Stomach (tissue), 9 donors: Measurements from ENCODE around the gene PDE4D. TPM values are rescaled to one million over a fixed set of nuclear protein-coding genes. Genes with fewer than 3 reads are reported as not detected.

Source experiments
- DNase-seq, 2 donors: peaks; one replicate each; pipeline versions ENCODE4 v3.0.0 to v3.0.0-alpha.2; 2013 to 2019
- H3K27ac ChIP-seq, 5 donors: fragments of 200-600 bp in 4 of 5; sonication (generic) in 4 of 5; one replicate each; pipeline ENCODE4 v1.5.1; 2013 to 2019; ENCODE audit warnings: mild to moderate bottlenecking in 1 of 5, moderate library complexity in 1 of 5
- H3K27me3 ChIP-seq, 3 donors: fragments of 200-600 bp; sonication (generic); one replicate each; pipeline ENCODE4 v1.5.1; 2017 to 2019; ENCODE audit warnings: mixed run types in 1 of 3
- H3K36me3 ChIP-seq, 4 donors: fragments of 200-600 bp; sonication (generic); 1 replicate in 3 of 4; 2 replicates in 1 of 4; pipeline ENCODE4 v1.5.1; 2016 to 2019
- H3K4me1 ChIP-seq, 4 donors: fragments of 200-600 bp; sonication (generic); one replicate each; pipeline ENCODE4 v1.5.1; 2016 to 2019
- H3K4me3 ChIP-seq, 4 donors: fragments of 200-600 bp; sonication (generic) in 3 of 4; one replicate each; pipeline ENCODE4 v1.5.1; 2016 to 2019; ENCODE audit warnings: mild to moderate bottlenecking in 1 of 4
- H3K9me3 ChIP-seq, 4 donors: fragments of 200-600 bp; sonication (generic); one replicate each; pipeline ENCODE4 v1.5.1; 2016 to 2019
- CTCF ChIP-seq, 7 experiments: fragments of 450-650 bp in 4 of 7; fragments of 200-600 bp in 3 of 7; sonication (generic) in 3 of 7; IDR thresholded peaks; one replicate each; pipeline ENCODE4 v1.5.1; 2016 to 2019; ENCODE audit warnings: antibody characterized with exemption in 7 of 7, control low read depth in 2 of 7, mild to moderate bottlenecking in 1 of 7
- EP300 ChIP-seq: sonication (generic); formaldehyde crosslinking; IDR thresholded peaks from one replicate; pipeline ENCODE4 v1.6.1; 2017; ENCODE audit warnings: antibody characterized with exemption
- POLR2A ChIP-seq, 4 donors: fragments of 450-650 bp; IDR thresholded peaks; one replicate each; pipeline ENCODE4 v1.6.1; 2016; ENCODE audit warnings: antibody characterized with exemption in 4 of 4, control low read depth in 2 of 4, mild to moderate bottlenecking in 1 of 4, moderate library complexity in 1 of 4
- POLR2AphosphoS5 ChIP-seq, 3 donors: sonication (generic); formaldehyde crosslinking; IDR thresholded peaks; one replicate each; pipeline ENCODE4 v1.6.1; 2016; ENCODE audit warnings: antibody characterized with exemption in 3 of 3
- WGBS, 5 donors: extraction: QIAGEN DNeasy Blood & Tissue Kit in 3 of 5; methylation state at CpG; one replicate each; pipeline versions ENCODE4 v1.1.5 to v1.1.7; 2013 to 2018; 5-methylcytosine and 5-hydroxymethylcytosine counted together
- intact Hi-C: fragments of 100-400 bp; cut with DNase I; formaldehyde crosslinking; loops from one replicate; pipeline ENCODE4 v1.15.1; 2023; ENCODE audit warnings: low total_unique reads
- polyA plus RNA-seq, 3 donors: library from polyadenylated mRNA; stranded (reverse); fragments of 200-250 nt; gene quantifications; one replicate each; pipeline ENCODE4 v1.2.3, GENCODE V29; 2013
- total RNA-seq, 5 donors: library from RNA; depleted of rRNA; stranded (reverse); fragments of >200 nt; gene quantifications; one replicate each; pipeline versions ENCODE4 v1.1.0 to v1.2.3, GENCODE V29; 2014 to 2016
- donor health status: healthy with polysubstance abuse.
- donor health status: Bipolar disorder and iron deficiency.
- donor health status: healthy.

PDE4D gene
- total and polyA plus RNA-seq, 8 donors, result 3.1 to 147 (median 97.3) TPM

- 7 to 19% (median 11%) methylated on average over 17 of the region's 17 CpGs for whole genome bisulfite sequencing, 5 donors
- peak overlapping the region; percentile 27 to 71 (median 56) for H3K27ac ChIP-seq
- H3K4me3 ChIP-seq, result peak overlapping the region; percentile 22 to 36 (median 32)
- intact Hi-C loops, result no loop called here
- DNase-seq, result peak; percentile 47 to 92
- peaks cover 0 to 56% (median 23%) of the 10 kb centered on the region in 4 donors for H3K4me1 ChIP-seq
- TF ChIP-seq POLR2A (IDR thresholded peaks at IDR 0.05) (no peak), CTCF (IDR thresholded peaks at IDR 0.05) (no peak), POLR2AphosphoS5 (IDR thresholded peaks at IDR 0.05) (no peak), EP300 (no peak)
- no peaks in the 10 kb centered on the region for H3K36me3 ChIP-seq
- no peaks in the 10 kb centered on the region for H3K27me3 ChIP-seq
- no peaks in the 10 kb centered on the region for H3K9me3 ChIP-seq
Measured at GRCh38 chr5:59587489-59588337, 305.8 kb downstream of the PDE4D start.

GRCh38 chr5:59586841-59587240 lies 306.7 kb downstream of the PDE4D start:
- peak overlapping the region in 4 of 5 donors; percentile 27 to 71 (median 62) for H3K27ac ChIP-seq
- no peaks in the 10 kb centered on the region for H3K9me3 ChIP-seq
- WGBS, 5 donors, result 85 to 93% (median 88%) methylated on average over 5 of the region's 5 CpGs
- H3K36me3 ChIP-seq, result no peaks in the 10 kb centered on the region
- TF ChIP-seq EP300 (no peak), POLR2A (IDR thresholded peaks at IDR 0.05) (no peak), CTCF (IDR thresholded peaks at IDR 0.05) (no peak), POLR2AphosphoS5 (IDR thresholded peaks at IDR 0.05) (no peak)
- H3K27me3 ChIP-seq, result no peaks in the 10 kb centered on the region
- peak overlapping the region in 1 of 4 donors; percentile 22 for H3K4me3 ChIP-seq
- DNase-seq, result no peak
- peaks cover 0 to 55% (median 24%) of the 10 kb centered on the region in 4 donors for H3K4me1 ChIP-seq
- intact Hi-C loops, result no loop called here

- 80 to 88% (median 84%) methylated on average over 6 of the region's 6 CpGs for WGBS, 5 donors
- intact Hi-C loops, result no loop called here
- Histone ChIP-seq H3K9me3 (no peaks in the 10 kb centered on the region), H3K27me3 (no peaks in the 10 kb centered on the region), H3K4me3 (no peak overlapping the region), H3K4me1 (peaks cover 0 to 43% (median 23%) of the 10 kb centered on the region in 4 donors), H3K27ac (no peak overlapping the region), H3K36me3 (no peaks in the 10 kb centered on the region)
- DNase-seq, result no peak
- TF ChIP-seq CTCF (IDR thresholded peaks at IDR 0.05) (no peak), POLR2AphosphoS5 (IDR thresholded peaks at IDR 0.05) (no peak), EP300 (no peak), POLR2A (IDR thresholded peaks at IDR 0.05) (no peak)
Measured at GRCh38 chr5:59584858-59585846, 308.4 kb downstream of the PDE4D start.
